ENCODE data around the gene SYTL1. TPM values are rescaled to one million over a fixed set of nuclear protein-coding genes. Genes with fewer than 3 reads are reported as not detected.

SYTL1 gene
- polyA plus RNA-seq, 1 of the 3 experiments (the other 2 are of a cell fraction), result 3.0 TPM

DNA sequence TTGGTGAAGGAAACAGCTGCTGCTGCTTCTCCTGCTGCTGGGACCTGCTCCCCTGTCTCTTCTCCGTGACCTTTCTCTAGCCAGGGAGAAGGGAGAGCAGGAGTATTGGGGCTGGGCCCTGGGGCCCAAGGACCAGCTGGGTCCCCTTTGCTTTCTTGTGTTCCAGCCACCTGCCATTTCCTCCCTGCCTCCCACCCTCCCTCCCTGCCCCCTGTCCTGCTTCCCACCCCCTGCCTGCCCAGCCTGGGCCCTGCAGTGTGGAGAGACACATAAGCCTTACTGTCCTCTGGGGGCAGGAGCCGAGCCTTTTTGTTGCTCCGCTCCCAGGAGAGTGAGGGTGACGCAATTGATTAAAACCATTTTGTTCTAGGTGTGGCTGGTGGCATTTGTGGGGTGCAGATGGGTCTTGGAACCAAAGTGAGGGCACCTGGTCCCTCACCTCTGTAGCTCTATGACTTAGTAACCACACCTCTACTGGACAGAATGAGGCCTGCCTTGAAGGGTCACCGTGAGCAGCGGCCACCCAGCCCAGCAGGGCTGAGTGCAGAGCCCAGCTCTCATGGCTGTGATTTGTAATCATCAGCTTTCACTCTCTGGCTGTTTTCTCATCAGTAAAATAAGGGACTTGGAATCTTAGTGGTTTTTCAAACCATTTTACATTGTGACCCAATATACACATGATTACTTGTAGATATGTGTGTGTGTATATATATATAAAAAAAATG, 33.8 kb upstream of the SYTL1 start:
- Histone ChIP-seq H3K4me2 (no peak overlapping the region), H2AFZ (ENCODE audit: low read depth) (no peak overlapping the region), H4K20me1 (ENCODE audit: insufficient read depth) (no peaks in the 10 kb centered on the region), H3K79me2 (ENCODE audit: insufficient read depth) (no peaks in the 10 kb centered on the region), H3K27me3 (ENCODE audit: insufficient read depth) (no peaks in the 10 kb centered on the region), H3K4me1 (ENCODE audit: control insufficient read depth in 1 of 2, insufficient read depth in 2 of 2, low read depth in 1 of 2, low read length in 1 of 2) (no peaks in the 10 kb centered on the region), H3K9ac (no peak overlapping the region), H3K4me3 (ENCODE audit: low read depth in 2 of 2, low read length in 1 of 2) (no peak overlapping the region), H3F3A (replicated peaks; ENCODE audit: insufficient read depth) (peaks cover 5% of the 10 kb centered on the region), H3K27ac (ENCODE audit: low read depth in 2 of 2, low read length in 1 of 2) (no peak overlapping the region), H3K36me3 (replicated peaks in 1 of 2; ENCODE audit: control insufficient read depth in 1 of 2, insufficient read depth in 2 of 2, low read length in 1 of 2) (peaks cover 0 to 12% of the 10 kb centered on the region in 2 experiments), H3K9me3 (no peaks in the 10 kb centered on the region), H3K9me2 (no peaks in the 10 kb centered on the region)
- DNase-seq, result no peak
- TF ChIP-seq SIN3A (IDR thresholded peaks at IDR 0.05; ENCODE audit: borderline replicate concordance, low read depth, low read length), result no peak
- no peak for TF ChIP-seq PBX3 (IDR thresholded peaks at IDR 0.05)
- ChIA-PET POLR2A (no interaction called here), CTCF (interaction anchor here (1.0 to 23.3 kb wide), 10 partner anchors 8 to 355 kb away, joined by 3 to 731 read pairs (median 6); partner anchors contain the start of genes CD164L2 and GPR3)
- 97% methylated on average over 6 of the region's 6 CpGs for WGBS (ENCODE audit: low lambda C conversion rate)

DNA sequence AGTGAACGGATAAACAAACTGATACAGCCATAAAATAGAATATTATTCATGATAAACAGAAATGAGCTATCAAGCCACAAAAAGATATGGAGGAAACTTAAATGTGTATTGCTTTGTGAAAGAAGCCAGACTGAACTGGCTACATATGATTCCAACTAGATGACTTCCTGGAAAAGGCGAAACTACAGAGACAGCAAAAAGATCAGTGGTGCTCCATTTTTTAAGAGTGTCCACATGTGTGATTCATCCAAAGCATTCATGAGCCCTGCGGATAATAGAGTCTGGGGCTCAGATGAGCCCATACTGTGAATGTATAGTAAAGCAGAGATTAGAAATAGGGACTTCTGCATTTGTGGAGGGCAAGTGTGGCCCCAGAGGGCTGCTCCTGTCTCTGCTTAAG, 27.7 kb upstream of the SYTL1 start:
- TF ChIP-seq POLR2AphosphoS5 (IDR thresholded peaks at IDR 0.05; ENCODE audit: low read depth, low read length) (no peak), MAX (IDR thresholded peaks at IDR 0.05; ENCODE audit: low read depth) (no peak), TEAD4 (IDR thresholded peaks at IDR 0.05; ENCODE audit: borderline replicate concordance, insufficient read depth) (no peak), ZBTB33 (IDR thresholded peaks at IDR 0.05; ENCODE audit: borderline replicate concordance, low read depth) (no peak), TCF12 (IDR thresholded peaks at IDR 0.05) (no peak), RXRA (IDR thresholded peaks at IDR 0.05; ENCODE audit: borderline replicate concordance, low read depth) (no peak), PBX3 (IDR thresholded peaks at IDR 0.05) (no peak)
- DNase-seq, result no peak
- Histone ChIP-seq H4K20me1 (ENCODE audit: insufficient read depth) (no peaks in the 10 kb centered on the region), H3K9me3 (no peaks in the 10 kb centered on the region), H3K9ac (no peak overlapping the region), H3K4me3 (ENCODE audit: low read depth in 2 of 2, low read length in 1 of 2) (no peak overlapping the region), H3K27ac (ENCODE audit: low read depth in 2 of 2, low read length in 1 of 2) (no peak overlapping the region), H3K79me2 (ENCODE audit: insufficient read depth) (no peaks in the 10 kb centered on the region), H2AFZ (ENCODE audit: low read depth) (no peak overlapping the region), H3K9me2 (no peaks in the 10 kb centered on the region), H3K4me1 (ENCODE audit: control insufficient read depth in 1 of 2, insufficient read depth in 2 of 2, low read depth in 1 of 2, low read length in 1 of 2) (peaks cover 6 to 15% of the 10 kb centered on the region in 2 experiments; a peak in 2 of 4 replicates), H3K36me3 (replicated peaks in 1 of 2; ENCODE audit: control insufficient read depth in 1 of 2, insufficient read depth in 2 of 2, low read length in 1 of 2) (no peaks in the 10 kb centered on the region), H3F3A (replicated peaks; ENCODE audit: insufficient read depth) (peaks cover 7% of the 10 kb centered on the region), H3K4me2 (no peak overlapping the region), H3K27me3 (ENCODE audit: insufficient read depth) (no peaks in the 10 kb centered on the region)
- 81% methylated on average over 3 of the region's 3 CpGs for WGBS (ENCODE audit: low lambda C conversion rate)
- CTCF ChIA-PET, result interaction anchor here (0.9 to 23.3 kb wide), 4 partner anchors 15 to 76 kb away, joined by 3 to 731 read pairs (median 98); partner anchors contain the start of genes CD164L2 and GPR3
- POLR2A ChIA-PET, result interaction anchor here (0.7 to 0.9 kb wide), 3 partner anchors 12 to 159 kb away, joined by 3 to 6 read pairs (median 4); partner anchors contain the start of gene SLC9A1
